Hypothalamus (tissue), 51 donors: ENCODE results near the gene OSBPL1A.

Experiments
- DNase-seq, 51 donors: peaks; one replicate each; lab custom pipeline; 2025; lab: John Stamatoyannopoulos, UW

Gene OSBPL1A

DNA sequence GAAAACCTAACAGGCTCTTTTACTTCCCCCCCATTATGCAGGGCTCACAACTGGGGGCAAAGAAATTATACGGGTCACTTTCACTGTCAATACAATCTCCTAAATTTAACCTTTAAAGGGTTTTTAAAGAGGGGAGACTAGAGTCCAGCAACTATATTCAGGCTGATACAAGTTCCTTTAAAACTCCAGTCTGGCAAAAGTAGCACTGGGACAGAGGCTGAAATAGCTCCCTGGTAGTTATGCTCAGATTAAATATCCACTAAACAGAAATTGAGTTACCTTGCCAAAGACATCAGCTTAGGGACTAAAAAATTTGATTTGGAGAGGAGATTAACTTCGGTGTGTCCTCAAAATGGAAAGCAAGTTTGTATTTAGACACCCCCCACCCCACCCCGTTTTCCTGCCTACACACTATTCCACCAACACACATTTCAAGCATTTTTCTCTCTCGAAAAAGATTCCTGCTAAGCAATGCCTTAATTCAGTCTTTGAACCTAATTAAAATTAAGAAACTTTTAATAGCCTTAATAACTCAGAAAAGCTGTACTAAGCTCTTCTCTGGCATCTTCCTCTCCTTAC lies 127.2 kb downstream of the OSBPL1A start:
- DNase-seq = peak in 1 of 51 donors; percentile 61

DNA sequence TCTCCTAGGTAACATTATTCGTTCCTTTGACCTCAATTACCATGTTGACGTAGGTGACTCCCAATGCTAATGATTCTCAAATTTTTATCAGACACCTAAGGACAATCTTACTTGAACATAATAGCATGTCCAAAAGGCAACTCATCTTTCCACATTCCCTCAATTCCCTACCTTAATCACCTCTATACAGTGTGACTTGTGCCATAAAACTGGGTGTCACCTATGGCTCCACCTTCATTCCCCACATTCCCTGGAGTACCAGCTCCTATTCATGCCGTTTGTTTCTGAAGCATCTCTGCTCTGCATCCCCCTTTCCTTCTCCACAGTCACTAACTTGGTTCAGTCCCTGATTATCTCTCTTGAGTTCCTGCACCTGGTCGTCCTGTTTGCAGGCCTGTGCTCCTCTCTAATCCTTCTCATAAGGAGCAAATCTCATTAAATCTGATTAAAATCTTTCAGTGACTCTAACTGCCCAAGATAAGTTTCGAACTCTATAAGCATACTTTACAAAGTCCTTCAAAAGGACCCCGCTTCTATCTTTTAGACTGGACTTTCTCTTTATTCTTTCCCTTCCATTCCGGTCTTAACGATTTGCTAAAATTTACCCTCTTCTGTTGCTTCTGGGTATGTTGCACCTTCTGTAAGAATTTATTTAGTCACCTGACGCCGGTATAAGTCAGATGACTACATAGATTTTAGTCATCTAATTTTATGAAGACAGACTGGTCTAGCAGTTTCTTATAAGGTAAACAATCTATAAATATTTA lies 128.7 kb downstream of the OSBPL1A start:
- peak in 1 of 51 donors; percentile 4 for DNase-seq

DNA sequence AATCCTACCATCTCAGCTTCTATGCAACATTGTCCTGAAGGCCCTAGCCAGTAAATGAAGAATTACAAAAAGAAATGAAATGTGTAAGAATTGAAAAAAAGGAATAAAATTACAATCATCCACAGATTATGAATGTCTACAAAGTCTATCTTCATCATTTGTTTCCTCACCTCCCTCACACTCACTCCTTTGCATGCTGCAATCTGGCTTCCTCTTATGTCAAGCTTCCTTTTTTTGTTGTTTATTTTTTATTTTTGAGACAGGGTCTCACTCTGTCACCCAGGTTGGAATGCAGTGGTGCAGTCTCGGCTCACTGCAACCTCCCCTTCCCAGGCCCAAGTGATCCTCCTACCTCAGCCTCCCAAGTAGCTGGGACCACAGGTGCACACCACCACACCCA lies 129.7 kb downstream of the OSBPL1A start:
- DNase-seq = no peak

DNA sequence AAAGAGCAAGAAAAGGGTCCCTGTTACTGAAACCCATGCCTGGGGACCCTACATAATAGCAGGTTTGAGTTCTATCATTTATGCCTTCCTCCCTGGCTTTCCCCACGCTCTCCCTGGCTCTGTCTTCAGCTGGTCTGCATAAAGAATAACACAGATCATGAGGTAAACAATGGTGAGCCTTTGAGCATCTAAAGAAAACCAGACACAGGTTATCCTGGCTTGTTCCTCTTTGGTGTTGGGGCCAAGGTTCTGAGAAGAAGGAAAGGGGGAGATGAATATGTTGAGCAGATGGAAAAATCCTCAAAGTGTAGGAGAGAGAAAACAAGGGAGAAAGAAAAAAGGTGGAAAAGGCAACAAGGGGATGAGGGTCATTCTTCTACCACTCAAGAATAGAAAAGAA lies 131.5 kb downstream of the OSBPL1A start:
- DNase-seq = no peak

DNA sequence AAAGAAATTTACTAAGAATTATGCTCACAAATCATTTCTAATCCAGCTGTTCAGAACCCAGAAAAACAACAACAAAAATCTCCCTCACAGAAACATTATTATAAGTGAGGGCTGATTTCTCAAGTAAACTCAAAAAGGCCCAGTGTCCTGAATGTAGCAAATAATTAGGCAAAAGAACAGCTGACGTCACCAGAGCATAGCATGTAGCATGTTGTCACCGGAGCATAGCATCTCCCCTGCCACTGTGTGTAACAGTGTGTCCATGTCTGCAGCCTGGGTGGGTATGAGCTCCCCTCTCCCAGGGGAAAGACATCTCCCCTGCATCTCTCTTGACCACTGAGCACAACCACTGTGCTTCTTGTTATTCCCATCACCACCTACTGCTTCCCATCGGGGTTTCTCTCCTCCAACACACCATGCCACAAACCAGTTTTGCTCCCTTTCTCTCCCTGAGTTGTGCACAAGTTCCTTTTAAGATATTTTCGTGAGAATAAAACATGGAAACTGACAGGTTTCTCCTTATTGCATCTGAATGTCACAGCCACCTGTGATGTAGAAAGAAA lies 132.0 kb downstream of the OSBPL1A start:
- DNase-seq = peak in 2 of 51 donors; percentile 9 to 32

DNA sequence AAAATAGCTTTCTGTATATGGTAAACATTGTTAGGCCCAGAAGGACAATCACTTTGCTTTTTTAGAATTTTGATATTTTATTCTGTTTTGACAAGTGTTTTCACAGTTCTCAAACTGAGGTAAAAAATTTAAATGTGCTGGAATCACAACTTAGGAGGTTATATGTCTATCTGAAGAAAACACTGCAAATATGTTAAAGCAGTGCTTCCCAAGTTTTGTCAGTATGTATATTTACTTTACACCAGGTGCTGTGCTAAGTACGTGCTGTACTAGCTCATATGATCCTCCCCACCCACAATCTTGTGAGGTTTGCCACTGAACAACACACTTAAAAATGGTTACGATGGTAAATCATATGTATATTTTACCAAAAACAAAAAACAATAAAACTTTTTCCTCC lies 134.6 kb downstream of the OSBPL1A start:
- DNase-seq = no peak

DNA sequence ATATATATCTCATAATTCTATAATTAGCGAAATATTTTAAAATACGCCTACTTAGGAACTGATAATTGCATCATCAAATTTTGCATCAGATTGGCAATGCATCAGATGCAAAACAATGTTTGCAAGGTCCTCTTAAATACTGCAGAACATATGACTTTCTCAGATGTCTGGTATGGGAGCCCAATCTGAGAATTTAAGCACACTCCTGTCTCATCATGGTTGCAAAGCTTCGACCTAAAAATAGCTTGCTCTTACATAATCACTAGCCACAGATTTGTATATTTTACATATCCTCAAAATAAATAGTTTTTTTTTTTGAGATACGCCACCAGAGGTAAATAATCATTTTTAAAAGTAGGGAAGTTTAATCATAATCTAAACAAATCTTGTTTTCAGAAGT lies 135.5 kb downstream of the OSBPL1A start:
- no peak for DNase-seq

DNA sequence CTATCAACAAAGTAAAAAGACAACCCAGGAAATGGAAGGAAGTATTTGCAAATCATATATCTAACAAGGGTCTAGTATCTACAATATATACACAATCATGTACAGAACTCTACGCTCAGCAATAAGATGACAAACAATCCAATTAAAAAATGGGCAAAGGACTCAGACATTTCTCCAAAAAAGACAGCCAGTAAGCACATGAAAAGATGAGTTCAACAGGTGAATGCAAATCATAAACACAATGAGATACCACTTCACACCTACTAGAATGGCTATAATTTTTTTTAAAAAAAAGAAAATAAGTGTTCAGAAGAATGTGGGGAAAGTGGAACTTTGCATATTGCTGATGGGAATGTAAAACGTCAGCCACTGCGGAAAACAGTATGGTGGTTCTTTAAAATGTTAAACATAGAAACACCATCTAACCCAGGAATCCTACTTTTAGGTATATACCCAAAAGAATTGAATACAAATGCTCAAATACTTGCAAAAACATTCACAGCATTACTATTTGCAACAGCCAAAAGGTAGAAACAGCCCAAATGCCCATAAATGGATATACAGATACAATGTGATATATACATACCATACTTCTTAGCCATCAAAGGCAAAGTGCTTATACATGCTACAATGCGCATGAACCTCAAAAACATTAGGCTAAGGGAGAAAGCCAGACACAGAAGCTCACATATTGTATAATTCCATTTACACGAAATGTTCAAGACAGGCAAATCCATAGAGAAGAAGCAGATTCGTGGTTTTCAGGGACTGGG lies 137.6 kb downstream of the OSBPL1A start:
- DNase-seq = no peak

DNA sequence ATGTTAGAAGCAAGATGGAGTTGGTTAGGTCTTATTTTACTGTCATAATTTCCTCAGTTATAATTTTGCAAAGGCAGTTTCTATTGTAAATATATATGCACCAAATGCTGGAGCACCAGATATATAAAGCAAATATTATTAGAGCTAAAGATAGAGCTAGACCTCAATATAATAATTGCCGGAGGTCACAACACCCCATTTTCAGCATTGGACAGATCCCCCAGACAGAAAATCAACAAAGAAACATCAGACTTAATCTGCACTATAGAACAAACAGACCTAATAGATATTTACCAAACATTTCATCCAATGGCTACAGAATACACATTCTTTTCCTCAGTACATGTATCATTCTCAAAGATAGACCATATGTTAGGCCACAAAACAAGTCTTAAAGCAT lies 143.6 kb downstream of the OSBPL1A start:
- no peak for DNase-seq

DNA sequence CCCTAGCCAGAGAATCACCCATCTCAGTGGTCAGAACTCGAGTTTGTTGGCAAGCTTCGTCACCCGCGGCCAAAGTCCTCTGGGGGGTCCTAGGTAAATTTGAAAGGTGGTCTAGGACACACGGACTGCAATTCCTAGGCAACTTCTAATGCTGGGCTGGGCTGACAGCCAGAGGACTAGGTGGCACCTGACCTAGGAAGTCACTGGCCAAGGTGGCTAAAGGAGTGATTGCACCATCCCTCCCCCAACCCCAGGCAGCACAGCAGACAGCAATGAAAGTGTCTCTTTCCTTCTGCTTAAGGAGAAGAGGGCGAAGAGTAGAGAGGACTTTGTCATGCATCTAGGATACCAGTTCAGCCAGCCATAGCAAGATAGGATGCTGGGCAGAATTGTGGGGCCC lies 147.9 kb downstream of the OSBPL1A start:
- DNase-seq = no peak

DNA sequence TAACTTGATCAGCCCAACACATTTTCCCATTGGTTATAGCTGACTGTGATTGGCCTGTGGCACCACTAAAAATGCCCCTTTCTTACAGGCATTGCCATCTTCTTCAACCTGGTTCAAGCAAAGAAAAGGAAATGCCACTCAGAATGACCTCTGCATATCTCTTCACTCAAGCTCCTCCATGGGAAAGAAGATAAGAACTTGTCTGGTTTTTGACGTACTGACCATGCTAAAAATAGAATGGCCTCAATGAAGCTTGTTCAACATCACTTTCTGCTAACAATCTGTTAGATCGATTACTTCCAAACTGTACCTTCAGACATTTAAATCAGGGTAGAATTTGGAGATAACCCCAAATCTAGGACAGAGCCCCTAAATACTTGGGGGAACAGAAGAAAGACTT lies 149.3 kb downstream of the OSBPL1A start:
- DNase-seq = no peak

DNA sequence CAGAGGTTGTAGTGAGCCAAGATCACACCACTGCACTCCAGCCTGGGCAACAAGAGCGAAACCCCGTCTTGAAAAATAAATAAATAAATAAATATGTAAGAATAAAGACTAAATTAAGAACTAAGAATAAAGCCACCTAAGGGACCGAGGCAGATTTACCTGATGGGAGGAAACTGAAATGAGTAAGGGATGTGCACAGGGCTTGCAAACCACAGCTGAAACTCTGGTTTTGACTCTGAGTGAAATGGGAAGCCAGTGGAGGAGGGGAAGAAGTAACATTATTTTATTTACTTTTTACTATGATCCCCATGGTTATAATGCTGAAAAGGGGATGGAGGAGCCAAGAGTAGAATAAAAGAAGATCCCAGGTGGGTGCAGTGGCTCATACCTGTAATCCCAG lies 151.5 kb downstream of the OSBPL1A start:
- DNase-seq = no peak

DNA sequence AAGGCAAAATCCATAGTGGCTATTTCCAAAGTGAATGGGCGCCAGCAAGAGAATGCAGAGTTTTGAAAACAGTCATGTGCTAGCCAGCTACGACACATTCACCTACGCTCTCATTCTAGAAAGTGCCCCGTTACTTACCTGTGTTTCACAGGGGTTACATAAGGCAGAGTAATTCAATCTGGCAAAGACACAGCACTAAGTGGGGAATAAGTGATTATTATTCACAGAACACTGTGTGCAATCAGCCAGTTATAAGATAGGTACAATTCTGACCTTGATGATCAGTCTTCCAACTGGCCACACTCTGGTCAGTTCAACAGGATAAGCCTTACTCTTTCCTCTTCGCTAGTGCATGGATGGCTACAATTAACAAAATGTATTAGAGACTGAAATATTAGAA lies 152.9 kb downstream of the OSBPL1A start:
- DNase-seq = no peak

DNA sequence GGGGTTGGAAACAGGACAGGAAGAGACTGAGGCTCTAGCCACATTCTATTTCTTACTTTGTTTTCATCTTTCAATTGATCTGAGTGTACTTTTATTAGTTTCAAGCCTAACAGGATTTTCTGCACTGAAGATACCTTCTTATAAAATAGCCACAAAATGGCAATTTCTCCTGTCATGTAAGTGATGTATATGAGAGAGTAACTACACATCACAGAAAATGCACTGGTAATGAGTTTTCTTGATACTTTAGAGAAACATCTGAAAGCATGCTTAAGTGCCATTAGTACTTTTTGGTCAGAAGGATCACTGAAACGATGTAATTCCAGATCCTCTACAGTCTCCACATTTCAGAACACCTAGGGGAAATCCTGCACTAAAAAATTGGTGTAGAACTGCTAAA lies 153.9 kb downstream of the OSBPL1A start:
- no peak for DNase-seq

DNA sequence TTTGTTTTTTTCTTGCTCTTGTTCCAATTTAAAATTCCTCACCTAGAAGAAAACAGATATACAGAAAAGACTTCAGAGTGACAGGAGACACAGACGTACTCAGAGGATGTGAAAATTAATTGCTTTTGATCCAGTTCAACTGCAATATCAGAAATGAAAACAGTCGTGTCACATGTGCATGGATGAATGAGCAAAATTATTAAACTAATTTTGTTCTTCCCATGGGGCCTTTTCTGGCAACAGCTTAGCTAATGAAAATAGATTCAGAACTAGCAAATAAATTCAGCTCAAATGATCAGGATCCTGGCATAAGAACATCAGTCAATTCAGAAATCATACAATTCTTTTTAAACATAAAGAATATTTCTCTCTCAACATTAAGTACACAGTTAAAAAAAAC lies 158.3 kb downstream of the OSBPL1A start:
- no peak for DNase-seq

DNA sequence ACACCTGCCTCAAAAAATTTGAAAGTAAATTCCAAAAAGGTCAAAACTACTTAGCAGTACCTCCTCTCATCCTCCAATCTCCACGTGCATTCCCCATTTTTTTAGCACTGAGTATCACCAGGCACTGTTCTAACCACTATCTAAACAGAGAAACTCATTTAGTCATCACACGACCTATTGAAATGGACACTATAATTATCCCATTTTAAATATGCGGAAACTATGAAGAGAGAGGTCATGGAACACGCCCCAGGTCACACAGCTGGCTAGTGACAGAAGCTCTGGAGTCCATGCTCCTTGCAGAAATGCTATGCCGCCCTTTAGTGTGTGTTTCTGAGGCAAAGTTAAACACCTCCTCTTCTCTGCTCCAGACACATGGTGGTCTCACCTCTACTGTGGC lies 159.2 kb downstream of the OSBPL1A start:
- no peak for DNase-seq

DNA sequence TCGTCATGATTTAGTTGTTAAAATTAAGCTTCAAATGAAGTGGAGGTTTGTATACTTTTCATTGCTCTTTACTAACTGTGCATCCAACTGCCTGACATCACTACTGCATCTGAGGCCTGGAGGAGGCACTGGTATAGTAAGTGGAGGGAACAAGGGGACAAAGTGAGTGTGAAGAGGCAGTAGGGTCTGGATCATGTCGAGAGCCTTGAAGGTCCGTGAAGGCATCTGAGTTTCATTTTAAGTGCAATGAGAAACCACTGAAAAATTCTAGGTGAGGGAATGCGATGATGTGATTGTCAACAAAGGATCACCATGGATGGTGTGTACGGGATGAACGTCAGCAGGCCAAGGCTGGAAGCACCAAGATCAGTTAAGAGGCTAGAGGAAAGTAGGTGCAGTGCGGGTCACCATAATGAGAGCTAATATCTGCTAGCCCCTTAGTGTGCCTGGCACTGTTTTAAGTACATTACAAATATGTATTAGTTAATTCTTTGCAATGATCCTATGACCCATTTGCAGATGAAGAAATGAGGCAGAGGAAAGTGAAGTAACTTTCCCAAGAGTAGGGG lies 162.7 kb downstream of the OSBPL1A start:
- no peak for DNase-seq

DNA sequence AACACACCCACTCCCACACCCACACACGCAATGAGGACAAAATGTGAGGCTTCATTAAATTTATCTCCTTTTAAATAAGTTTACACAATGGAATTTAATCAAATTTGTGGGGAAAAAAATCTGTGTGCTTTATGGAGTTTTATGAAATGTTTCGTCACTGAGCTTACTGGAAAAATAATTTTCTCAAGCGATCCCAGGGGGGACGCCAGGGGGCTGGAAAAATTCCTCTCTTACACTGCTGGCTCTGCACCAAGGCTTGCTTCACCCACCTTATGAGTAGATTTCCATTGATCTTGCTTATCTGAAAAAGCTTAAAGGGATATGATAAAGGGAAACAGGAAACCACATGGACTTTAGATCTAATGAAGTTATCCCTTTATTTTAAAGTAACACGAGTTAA lies 163.3 kb downstream of the OSBPL1A start:
- no peak for DNase-seq

DNA sequence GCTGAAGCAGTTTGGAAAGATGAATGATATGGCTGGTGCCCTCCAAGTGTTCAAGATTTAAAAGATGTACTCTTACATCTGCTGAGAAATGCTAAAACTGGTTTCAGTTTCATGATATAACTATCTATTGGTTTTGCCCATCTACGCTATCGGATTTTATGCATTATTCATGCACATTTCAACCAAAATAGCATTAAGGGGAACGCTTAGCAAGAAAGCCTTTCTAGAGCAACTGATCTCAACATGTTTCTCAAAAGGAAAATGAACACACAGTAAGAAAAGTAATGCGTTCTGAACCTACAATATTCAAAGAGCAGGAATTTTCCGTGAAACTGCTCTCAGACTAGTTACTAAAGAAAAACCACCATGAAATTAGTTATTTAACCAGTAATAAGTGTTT lies 164.8 kb downstream of the OSBPL1A start:
- DNase-seq = no peak

DNA sequence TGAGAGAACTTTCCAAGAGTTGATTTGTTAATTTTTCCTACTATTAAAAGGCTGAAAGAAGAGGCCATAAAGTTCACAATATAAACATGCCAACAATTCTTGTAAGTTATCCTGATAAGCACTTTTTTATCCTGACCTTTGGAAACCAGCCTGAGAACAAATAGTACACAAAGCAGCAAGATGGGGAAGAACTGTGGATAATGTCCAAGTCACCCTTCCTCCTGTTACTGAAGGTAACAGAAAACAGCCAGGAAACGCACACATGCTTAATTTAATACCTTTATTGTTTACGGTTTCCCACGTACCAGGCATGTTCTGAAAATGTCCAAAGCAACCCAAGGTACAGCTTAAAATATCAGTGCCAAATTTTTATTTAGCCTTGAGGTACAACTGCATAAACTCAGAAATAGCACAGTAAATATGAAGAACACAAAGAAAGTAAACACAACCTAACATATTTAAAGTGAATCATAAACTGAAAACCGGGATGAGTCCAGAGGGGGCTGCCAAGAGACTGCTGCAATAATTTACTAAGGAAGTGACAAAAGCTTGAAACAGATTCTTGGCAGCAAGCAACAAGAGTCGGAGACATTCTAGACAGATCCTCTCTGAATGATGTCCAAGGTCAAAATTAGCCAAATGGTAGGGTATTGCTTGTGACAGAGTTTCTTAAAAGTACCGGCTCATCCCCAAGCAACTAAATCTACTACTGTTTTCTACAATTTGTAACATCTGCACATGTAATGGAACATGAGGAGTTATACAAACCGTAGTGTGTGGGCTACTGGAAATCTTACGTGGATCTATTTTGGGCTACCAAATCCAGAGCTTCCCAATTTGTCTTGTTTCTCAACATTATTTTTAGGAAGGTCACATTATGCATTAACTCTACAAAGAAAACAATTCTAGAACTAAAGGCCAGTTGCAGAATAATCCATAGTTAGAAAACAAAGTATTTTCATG lies 165.6 kb downstream of the OSBPL1A start:
- DNase-seq = no peak
